HG02970 (cell line): ENCODE data around the gene MTLN.
"Not testable (repeated sequence)": the region's sequence is repeated elsewhere in the genome, so short reads cannot be mapped to it uniquely, and the experiment has no call there.

Source experiments
- ATAC-seq: cut with Tn5 transposase; IDR thresholded peaks from one replicate; pipeline ENCODE4 v1.9.1; 2021; ENCODE audit warnings: mild to moderate bottlenecking, moderate library complexity, moderate number of reproducible peaks; ENCODE audit not compliant: unreplicated experiment, low FRiP score

MTLN gene

DNA sequence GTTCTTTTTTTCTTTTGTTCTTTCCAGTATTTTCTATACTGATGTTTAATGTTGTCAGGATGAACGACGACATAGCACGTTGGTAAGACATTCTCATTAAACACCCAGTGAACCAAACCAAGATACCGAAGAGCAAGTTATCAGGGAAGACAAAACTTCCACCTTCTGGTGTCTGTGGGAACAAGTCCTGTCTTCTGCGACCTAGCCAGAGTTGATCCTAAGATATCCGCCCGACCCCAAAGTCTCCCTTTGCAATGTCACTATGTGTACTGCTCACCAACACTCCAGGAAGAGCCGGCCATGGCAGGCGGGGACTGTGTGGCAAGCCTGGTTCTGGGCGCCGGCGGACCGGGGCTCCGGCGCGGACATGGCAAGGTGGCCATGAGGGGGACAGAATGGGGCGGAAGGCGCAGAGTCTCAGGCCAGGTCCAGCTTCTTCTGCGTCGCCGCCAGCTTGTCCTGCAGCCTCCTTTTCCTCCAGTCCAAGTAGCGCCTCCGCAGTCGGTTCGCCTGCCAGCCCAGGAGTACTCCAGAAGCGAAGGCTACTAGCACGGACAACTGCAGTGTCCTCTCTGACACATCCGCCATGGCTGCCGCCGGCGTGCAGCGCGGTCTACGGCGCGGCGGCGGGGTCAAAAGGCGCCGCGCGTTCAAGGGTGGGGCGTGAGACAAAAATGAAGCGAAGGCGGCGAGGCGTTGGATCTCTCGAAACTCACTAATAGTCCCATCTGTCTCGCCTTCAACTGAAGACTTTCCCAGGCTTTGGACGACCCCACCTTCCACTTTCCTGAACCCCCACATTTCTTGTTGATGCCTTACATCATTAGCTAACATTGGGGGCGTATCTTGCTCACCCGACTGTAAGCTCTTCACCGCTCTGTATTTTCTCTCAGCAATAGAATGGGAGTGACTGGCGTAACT is at the start of gene MTLN:
Gene MTLN, minus strand, starts transcription at position 610 of the 921 bp plus-strand sequence. Its CDS starts 22 bp downstream, at position 588.
- peak; percentile 77 for ATAC-seq

DNA sequence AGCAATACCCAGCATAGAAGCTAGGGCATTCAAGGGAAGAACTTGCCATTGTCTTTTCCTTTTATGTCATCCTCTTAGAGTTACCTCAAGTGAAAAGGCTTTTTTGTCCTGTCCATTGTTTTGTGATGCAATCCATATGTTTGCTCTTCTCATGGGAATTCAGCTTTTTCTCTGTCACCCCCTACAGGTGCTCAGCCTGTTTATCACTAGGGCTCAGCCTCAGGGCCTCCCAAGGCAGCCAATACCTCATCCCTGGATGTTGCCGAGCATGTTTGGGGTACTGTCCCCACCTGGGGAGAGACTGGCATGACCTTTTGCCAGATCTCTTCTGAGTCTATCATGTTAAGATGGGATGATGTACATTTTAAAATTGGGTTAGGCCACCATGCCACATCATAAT is 49.6 kb upstream of the MTLN start:
- ATAC-seq, result not testable (repeated sequence)

GRCh38 chr2:110248081-110248795 is 35.9 kb upstream of the MTLN start:
- not testable (repeated sequence) for ATAC-seq

GRCh38 chr2:110245488-110246435 is 33.4 kb upstream of the MTLN start:
- ATAC-seq, result not testable (repeated sequence)

DNA sequence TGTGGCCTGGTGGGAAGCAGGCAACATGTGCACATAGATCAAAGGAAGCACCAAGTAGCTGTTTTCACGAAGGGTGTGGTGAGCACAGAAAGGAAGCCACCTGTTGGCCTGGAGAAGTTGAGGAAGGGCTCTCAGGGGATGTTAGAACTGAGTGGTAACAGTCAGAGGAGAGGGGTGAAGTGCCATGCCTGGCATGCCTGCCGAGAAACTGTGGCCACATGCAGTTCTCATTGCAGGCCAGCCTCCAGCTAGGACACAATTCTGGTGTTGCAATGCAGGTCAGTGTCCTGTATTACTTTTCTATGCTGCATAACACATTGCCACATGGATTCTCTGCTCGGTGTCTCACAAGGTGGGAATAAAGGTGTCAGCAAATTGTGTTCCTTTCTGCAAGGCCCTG is 30.9 kb upstream of the MTLN start:
- ATAC-seq, result not testable (repeated sequence)

- not testable (repeated sequence) for ATAC-seq
Observed at GRCh38 chr2:110234514-110234913, 22.2 kb upstream of the MTLN start.

GRCh38 chr2:110229886-110230285 is 17.5 kb upstream of the MTLN start:
- not testable (repeated sequence) for ATAC-seq

- not testable (repeated sequence) for ATAC-seq
Observed at GRCh38 chr2:110222626-110223025, 10.3 kb upstream of the MTLN start.

DNA sequence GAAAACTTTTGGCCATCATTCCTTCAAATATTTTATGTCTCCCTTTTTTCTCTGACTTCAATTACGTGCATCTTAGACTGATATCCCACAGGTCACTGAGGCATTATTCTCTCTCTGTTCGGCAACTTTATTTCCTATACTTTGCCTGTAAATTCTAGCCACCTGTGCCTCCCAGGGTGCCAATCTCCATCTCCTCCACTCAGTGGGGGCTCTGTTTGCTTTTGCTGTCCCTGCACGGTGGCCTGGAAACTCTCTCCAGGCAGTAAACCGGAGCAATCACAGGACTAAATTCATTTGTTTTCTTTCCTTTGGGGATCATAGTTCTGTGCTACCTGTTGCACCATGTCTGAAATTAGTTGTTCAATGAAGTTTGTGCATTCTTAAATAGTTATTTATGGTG is 9.6 kb upstream of the MTLN start:
- ATAC-seq, result no peak

DNA sequence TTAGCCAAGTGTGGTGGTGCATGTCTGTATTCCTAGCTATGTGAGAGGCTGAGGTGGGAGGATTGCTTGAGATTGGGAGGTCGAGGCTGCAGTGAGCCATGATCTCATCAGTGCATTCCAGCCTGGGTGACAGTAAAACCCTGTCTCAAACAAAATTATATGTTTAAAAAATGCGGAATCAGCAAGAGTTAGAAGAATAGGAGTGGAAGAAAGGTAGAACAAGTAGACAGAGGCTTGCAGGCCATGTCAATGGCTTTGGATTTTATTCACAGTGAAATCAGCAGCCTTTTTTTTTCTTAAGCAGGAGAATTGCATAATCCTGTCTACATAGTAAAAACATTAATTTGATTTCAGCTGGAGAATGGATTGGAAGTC is 7.8 kb upstream of the MTLN start:
- ATAC-seq, result no peak

DNA sequence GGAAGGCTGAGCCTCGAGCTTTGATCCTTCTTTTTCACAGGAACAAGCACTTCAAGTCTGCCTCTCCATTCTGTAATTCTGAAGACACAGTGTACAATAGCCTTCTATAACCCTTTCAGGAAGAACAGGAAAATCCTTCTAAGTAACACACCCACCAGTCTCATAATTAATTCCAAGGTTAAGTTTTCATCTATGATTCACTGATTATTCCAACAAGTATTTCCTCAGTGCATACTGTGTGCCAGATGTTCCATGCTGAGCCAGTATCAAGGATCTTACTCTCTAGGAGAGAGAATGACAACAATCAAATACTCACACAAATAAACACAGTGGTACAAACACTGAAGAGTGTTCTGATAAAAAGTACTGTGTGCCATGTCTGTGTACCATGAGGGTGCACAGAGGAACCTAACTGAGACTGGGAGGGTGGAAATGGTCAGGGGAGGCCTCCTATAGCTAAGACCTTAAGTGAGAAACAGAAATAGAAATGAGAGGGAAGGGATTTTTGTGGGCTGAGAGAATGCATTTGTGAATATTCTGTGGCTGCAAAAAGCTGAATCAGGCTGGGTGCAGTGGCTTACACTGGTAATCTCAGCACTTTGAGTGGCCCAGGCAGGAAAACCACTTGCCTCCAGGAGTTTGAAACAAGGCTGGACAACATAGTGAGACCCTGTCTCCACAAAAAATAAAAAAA is 7.3 kb upstream of the MTLN start:
- ATAC-seq, result no peak

DNA sequence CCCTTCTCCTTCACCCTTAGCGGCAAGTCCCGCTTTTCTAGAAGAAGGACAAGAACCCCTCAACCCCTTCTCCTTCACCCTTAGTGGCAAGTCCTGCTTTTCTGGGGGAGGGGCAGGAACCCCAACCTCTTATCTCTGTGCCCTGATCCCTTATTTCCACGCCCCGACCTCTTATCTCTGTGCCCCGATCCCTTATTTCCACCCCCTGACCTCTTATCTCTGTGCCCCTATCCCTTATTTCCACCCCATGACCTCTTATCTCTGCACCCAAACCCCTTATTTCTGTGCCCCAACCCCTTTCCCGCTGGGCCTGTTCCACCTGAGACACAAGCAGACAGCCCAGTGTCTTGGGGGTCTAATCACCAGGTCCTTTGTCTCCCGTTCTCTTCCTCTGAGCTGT is 6.5 kb upstream of the MTLN start:
- not testable (repeated sequence) for ATAC-seq

- no peak for ATAC-seq
Observed at GRCh38 chr2:110216803-110217202, 4.5 kb upstream of the MTLN start.

- ATAC-seq, result no peak
Observed at GRCh38 chr2:110216199-110216598, 3.9 kb upstream of the MTLN start.

- ATAC-seq, result no peak
Observed at GRCh38 chr2:110215566-110216158, 3.3 kb upstream of the MTLN start.

GRCh38 chr2:110215091-110215490 is 2.7 kb upstream of the MTLN start:
- no peak for ATAC-seq

DNA sequence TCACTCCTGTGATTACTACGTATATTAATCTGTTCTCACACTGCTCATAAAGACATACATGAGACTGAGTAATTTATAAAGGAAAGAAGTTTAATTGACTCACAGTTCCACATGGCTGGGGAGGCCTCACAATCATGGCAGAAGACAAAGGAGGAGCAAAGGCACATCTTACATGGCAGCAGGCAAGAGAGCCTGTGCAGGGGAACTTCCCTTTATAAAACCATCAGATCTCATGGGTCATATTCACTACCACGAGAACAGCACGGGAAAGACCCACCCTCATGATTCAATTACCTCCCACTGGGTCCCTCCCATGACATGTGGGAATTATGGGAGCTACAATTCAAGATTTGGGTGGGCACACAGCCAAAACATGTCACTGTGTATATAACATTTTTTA is 1.2 kb upstream of the MTLN start:
- not testable (repeated sequence) for ATAC-seq

DNA sequence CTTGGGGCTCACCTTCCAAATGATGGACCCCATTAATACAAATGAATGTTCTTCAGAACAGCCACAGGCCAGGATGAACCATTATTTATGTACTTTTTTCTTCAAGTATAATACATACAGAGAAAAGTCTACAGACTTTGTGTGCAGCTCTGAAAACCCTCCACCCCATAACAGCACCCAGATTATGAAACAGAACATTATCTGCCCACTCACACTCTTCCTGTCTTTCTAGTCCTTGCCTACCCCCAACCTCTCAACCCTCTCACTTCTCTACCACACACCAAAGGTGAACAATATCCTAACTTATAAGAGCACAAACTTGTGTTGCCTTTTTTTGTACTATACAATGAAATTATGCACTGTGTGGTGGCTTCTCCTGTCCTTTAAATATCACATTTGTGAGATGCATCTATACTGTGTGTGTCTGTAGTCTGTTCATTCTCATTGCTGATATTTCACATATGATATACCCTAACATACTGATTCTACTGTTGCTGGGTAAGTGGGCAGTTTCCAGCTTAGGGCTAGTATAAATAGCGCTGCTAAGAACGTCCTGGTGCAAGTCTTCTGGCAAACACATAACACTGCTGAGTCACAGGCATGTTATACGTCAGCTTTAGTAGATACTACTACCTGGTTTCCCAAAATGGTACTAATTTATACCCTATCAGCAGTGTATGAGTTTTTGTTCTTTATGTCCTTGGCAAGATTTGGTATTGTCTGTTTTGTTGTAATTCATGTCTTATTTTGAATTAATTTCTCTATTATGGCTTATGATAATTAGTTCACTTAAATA is 6.5 kb downstream of the MTLN start:
- no peak for ATAC-seq
